ENCODE measurements around the gene FAF2.

Gene FAF2

GRCh38 chr5:176489077-176489476, 40.9 kb downstream of the FAF2 start:
- Histone ChIP-seq H3K4me1 (ENCODE audit: insufficient read depth, low read length, severe bottlenecking) (no peaks in the 10 kb centered on the region), H3K27me3 (ENCODE audit: insufficient read depth, low read length) (no peaks in the 10 kb centered on the region), H3K36me3 (ENCODE audit: insufficient read depth, low read length) (peaks cover 79% of the 10 kb centered on the region), H2AFZ (ENCODE audit: low read length) (no peak overlapping the region), H3K4me3 (ENCODE audit: low read depth, low read length, poor library complexity, severe bottlenecking) (no peak overlapping the region), H3K4me2 (ENCODE audit: low read length) (no peak overlapping the region), H3K27ac (ENCODE audit: low read depth, low read length, poor library complexity, severe bottlenecking) (no peak overlapping the region), H3K9me2 (ENCODE audit: low read depth, low read length) (no peaks in the 10 kb centered on the region), H3K9ac (ENCODE audit: low read length) (no peak overlapping the region), H3K79me2 (ENCODE audit: insufficient read depth, low read length) (no peaks in the 10 kb centered on the region), H4K20me1 (ENCODE audit: insufficient read depth, low read length) (no peaks in the 10 kb centered on the region), H3K9me3 (ENCODE audit: low read length) (no peaks in the 10 kb centered on the region), H3F3A (ENCODE audit: insufficient read depth, low read length) (no peaks in the 10 kb centered on the region)
- TF ChIP-seq, protein P1, sequence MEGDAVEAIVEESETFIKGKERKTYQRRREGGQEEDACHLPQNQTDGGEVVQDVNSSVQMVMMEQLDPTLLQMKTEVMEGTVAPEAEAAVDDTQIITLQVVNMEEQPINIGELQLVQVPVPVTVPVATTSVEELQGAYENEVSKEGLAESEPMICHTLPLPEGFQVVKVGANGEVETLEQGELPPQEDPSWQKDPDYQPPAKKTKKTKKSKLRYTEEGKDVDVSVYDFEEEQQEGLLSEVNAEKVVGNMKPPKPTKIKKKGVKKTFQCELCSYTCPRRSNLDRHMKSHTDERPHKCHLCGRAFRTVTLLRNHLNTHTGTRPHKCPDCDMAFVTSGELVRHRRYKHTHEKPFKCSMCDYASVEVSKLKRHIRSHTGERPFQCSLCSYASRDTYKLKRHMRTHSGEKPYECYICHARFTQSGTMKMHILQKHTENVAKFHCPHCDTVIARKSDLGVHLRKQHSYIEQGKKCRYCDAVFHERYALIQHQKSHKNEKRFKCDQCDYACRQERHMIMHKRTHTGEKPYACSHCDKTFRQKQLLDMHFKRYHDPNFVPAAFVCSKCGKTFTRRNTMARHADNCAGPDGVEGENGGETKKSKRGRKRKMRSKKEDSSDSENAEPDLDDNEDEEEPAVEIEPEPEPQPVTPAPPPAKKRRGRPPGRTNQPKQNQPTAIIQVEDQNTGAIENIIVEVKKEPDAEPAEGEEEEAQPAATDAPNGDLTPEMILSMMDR (IDR thresholded peaks at IDR 0.05; ENCODE audit: low read length), result no peak
- no peak for TF ChIP-seq EZH2 (IDR thresholded peaks at IDR 0.05; ENCODE audit: borderline replicate concordance, low read length)

GRCh38 chr5:176490301-176490700, 42.1 kb downstream of the FAF2 start:
- H3K9me3 ChIP-seq (ENCODE audit: low read length), result no peaks in the 10 kb centered on the region
- H2AFZ ChIP-seq (ENCODE audit: low read length), result no peak overlapping the region
- no peak overlapping the region for H3K4me2 ChIP-seq (ENCODE audit: low read length)
- TF ChIP-seq EZH2 (IDR thresholded peaks at IDR 0.05; ENCODE audit: borderline replicate concordance, low read length), result no peak
- TF ChIP-seq, protein P1 (IDR thresholded peaks at IDR 0.05; ENCODE audit: low read length), result no peak
- no peaks in the 10 kb centered on the region for H3K27me3 ChIP-seq (ENCODE audit: insufficient read depth, low read length)
- H3F3A ChIP-seq (ENCODE audit: insufficient read depth, low read length), result no peaks in the 10 kb centered on the region
- peaks cover 89% of the 10 kb centered on the region for H3K36me3 ChIP-seq (ENCODE audit: insufficient read depth, low read length)
- H4K20me1 ChIP-seq (ENCODE audit: insufficient read depth, low read length), result no peaks in the 10 kb centered on the region
- H3K4me1 ChIP-seq (ENCODE audit: insufficient read depth, low read length, severe bottlenecking), result no peaks in the 10 kb centered on the region
- H3K27ac ChIP-seq (ENCODE audit: low read depth, low read length, poor library complexity, severe bottlenecking), result no peak overlapping the region
- H3K4me3 ChIP-seq (ENCODE audit: low read depth, low read length, poor library complexity, severe bottlenecking), result no peak overlapping the region
- H3K79me2 ChIP-seq (ENCODE audit: insufficient read depth, low read length), result no peaks in the 10 kb centered on the region
- H3K9me2 ChIP-seq (ENCODE audit: low read depth, low read length), result no peaks in the 10 kb centered on the region
- no peak overlapping the region for H3K9ac ChIP-seq (ENCODE audit: low read length)

GRCh38 chr5:176491101-176491502, 42.9 kb downstream of the FAF2 start:
- no peaks in the 10 kb centered on the region for H3K9me3 ChIP-seq (ENCODE audit: low read length)
- H3K36me3 ChIP-seq (ENCODE audit: insufficient read depth, low read length), result peaks cover 92% of the 10 kb centered on the region
- H3K4me2 ChIP-seq (ENCODE audit: low read length), result no peak overlapping the region
- H3K4me3 ChIP-seq (ENCODE audit: low read depth, low read length, poor library complexity, severe bottlenecking), result no peak overlapping the region
- no peaks in the 10 kb centered on the region for H3K27me3 ChIP-seq (ENCODE audit: insufficient read depth, low read length)
- no peaks in the 10 kb centered on the region for H3K9me2 ChIP-seq (ENCODE audit: low read depth, low read length)
- no peaks in the 10 kb centered on the region for H3F3A ChIP-seq (ENCODE audit: insufficient read depth, low read length)
- H2AFZ ChIP-seq (ENCODE audit: low read length), result no peak overlapping the region
- H3K9ac ChIP-seq (ENCODE audit: low read length), result no peak overlapping the region
- H4K20me1 ChIP-seq (ENCODE audit: insufficient read depth, low read length), result no peaks in the 10 kb centered on the region
- no peak overlapping the region for H3K27ac ChIP-seq (ENCODE audit: low read depth, low read length, poor library complexity, severe bottlenecking)
- H3K79me2 ChIP-seq (ENCODE audit: insufficient read depth, low read length), result no peaks in the 10 kb centered on the region
- H3K4me1 ChIP-seq (ENCODE audit: insufficient read depth, low read length, severe bottlenecking), result no peaks in the 10 kb centered on the region
- TF ChIP-seq EZH2 (IDR thresholded peaks at IDR 0.05; ENCODE audit: borderline replicate concordance, low read length), result no peak
- TF ChIP-seq, protein P1 (IDR thresholded peaks at IDR 0.05; ENCODE audit: low read length), result no peak

Measured in OCI-LY1 (cell line).